Endothelial cell of umbilical vein (primary cell): ENCODE data around the gene MSL1.

Experiments used
- EZH2 ChIP-seq: IDR thresholded peaks from 2 replicates; pipeline ENCODE4 v1.6.1; 2012; ENCODE audit warnings: borderline replicate concordance, low read depth, mild to moderate bottlenecking, moderate library complexity, low read length, inconsistent platforms; ENCODE audit not compliant: severe bottlenecking
- FOS ChIP-seq: IDR thresholded peaks from 2 replicates; pipeline ENCODE4 v1.6.1; 2011; ENCODE audit warnings: mild to moderate bottlenecking, low read length, moderate library complexity, borderline replicate concordance; ENCODE audit not compliant: insufficient read depth
- GATA2 ChIP-seq: IDR thresholded peaks from 2 replicates; pipeline ENCODE4 v1.7.0; 2011; ENCODE audit warnings: low read depth, mild to moderate bottlenecking, moderate library complexity, mixed read lengths, low read length; ENCODE audit not compliant: insufficient read length, insufficient read depth
- JUN ChIP-seq: IDR thresholded peaks from 2 replicates; pipeline ENCODE4 v1.6.1; 2011; ENCODE audit warnings: borderline replicate concordance, low read depth; ENCODE audit not compliant: insufficient read length, insufficient read depth
- MYC ChIP-seq: IDR thresholded peaks from one replicate; pipeline ENCODE4 v1.6.1; 2011; ENCODE audit warnings: mild to moderate bottlenecking, low read depth, low read length
- POLR2A ChIP-seq: IDR thresholded peaks from 2 replicates; pipeline ENCODE4 v1.6.1; 2012; ENCODE audit warnings: low read depth, mild to moderate bottlenecking, control low read depth, low read length
- POLR2AphosphoS5 ChIP-seq: IDR thresholded peaks from 2 replicates; pipeline ENCODE4 v1.6.1; 2012; ENCODE audit warnings: low read depth, mild to moderate bottlenecking, control low read depth, low read length, moderate library complexity; ENCODE audit not compliant: insufficient read depth
- TF ChIP-seq, protein P1 (sequence below): IDR thresholded peaks from 2 replicates; pipeline ENCODE4 v1.6.1; 2011; ENCODE audit not compliant: insufficient read depth, insufficient read length
- TF ChIP-seq, protein P2 (sequence below), 2 donors: IDR thresholded peaks; 1 replicate in 1 of 2; 2 replicates in 1 of 2; pipeline ENCODE4 v1.5.1; 2011; ENCODE audit warnings: low read length in 2 of 2, mild to moderate bottlenecking in 2 of 2, moderate library complexity in 2 of 2, control low read depth in 1 of 2, inconsistent platforms in 1 of 2, low read depth in 1 of 2; ENCODE audit not compliant: insufficient read depth in 1 of 2; ENCODE audit errors: extremely low read depth in 1 of 2

DNA sequence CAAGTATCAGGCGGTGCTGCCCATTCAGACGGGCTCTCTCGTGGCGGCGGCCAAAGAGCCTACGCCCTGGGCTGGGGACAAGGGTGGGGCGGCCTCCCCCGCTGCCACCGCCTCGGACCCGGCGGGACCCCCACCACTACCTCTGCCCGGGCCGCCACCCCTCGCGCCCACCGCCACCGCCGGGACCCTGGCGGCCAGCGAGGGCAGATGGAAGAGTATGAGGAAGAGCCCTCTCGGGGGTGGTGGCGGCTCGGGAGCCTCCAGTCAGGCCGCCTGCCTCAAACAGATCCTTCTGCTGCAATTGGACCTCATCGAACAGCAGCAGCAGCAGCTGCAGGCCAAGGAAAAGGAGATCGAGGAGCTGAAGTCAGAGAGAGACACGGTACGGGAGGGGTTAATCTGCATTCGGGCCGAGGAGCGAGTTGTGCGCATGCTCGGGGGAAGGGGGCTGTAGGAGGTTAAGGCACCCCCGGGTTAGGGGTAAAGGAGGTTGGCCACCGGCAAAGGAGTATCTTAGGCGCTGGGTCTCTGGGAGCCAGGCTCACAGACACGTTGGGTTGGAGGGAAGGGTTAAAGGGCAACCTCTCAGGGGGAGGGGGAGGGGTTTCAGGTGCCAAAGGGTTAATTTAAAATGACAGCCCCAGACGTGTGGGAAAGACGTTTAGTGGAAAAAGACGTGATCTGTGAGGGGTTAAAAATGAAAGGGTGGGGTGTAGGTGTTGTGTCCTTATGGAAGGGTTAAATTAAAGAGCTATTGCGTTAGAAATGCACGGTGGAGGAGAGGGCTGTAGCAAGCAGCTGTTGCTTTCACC is 1.4 kb downstream of the MSL1 start:
- TF ChIP-seq, protein P1, sequence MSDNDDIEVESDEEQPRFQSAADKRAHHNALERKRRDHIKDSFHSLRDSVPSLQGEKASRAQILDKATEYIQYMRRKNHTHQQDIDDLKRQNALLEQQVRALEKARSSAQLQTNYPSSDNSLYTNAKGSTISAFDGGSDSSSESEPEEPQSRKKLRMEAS: no peak
- TF ChIP-seq, protein P2, sequence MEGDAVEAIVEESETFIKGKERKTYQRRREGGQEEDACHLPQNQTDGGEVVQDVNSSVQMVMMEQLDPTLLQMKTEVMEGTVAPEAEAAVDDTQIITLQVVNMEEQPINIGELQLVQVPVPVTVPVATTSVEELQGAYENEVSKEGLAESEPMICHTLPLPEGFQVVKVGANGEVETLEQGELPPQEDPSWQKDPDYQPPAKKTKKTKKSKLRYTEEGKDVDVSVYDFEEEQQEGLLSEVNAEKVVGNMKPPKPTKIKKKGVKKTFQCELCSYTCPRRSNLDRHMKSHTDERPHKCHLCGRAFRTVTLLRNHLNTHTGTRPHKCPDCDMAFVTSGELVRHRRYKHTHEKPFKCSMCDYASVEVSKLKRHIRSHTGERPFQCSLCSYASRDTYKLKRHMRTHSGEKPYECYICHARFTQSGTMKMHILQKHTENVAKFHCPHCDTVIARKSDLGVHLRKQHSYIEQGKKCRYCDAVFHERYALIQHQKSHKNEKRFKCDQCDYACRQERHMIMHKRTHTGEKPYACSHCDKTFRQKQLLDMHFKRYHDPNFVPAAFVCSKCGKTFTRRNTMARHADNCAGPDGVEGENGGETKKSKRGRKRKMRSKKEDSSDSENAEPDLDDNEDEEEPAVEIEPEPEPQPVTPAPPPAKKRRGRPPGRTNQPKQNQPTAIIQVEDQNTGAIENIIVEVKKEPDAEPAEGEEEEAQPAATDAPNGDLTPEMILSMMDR (IDR thresholded peaks at IDR 0.05; ENCODE audit: extremely low read depth in 1 of 2, insufficient read depth in 1 of 2, low read depth in 1 of 2, low read length in 2 of 2): peak in 1 of 2 donors; percentile 21
- TF ChIP-seq POLR2A (no peak), FOS (no peak), MYC (no peak), POLR2AphosphoS5 (no peak), GATA2 (no peak), EZH2 (no peak), JUN (no peak)
